Loucy (cell line): ENCODE measurements around the gene KRTAP12-4.
"Not testable (repeated sequence)": the region's sequence is repeated elsewhere in the genome, so short reads cannot be mapped to it uniquely, and the experiment has no call there.

ENCODE experiments used
- EZH2phosphoT487 ChIP-seq: fragments of 200-600 bp; IDR thresholded peaks from 2 replicates; pipeline ENCODE4 v1.6.1; 2018; ENCODE audit warnings: antibody characterized with exemption, mild to moderate bottlenecking, moderate library complexity, borderline replicate concordance
- TF ChIP-seq, protein P1 (sequence below): fragments of 200-600 bp; sonication (generic); conservative IDR thresholded peaks from 2 replicates; pipeline ENCODE4 v1.5.1; 2014; ENCODE audit warnings: mild to moderate bottlenecking, antibody characterized with exemption, low read length

DNA sequence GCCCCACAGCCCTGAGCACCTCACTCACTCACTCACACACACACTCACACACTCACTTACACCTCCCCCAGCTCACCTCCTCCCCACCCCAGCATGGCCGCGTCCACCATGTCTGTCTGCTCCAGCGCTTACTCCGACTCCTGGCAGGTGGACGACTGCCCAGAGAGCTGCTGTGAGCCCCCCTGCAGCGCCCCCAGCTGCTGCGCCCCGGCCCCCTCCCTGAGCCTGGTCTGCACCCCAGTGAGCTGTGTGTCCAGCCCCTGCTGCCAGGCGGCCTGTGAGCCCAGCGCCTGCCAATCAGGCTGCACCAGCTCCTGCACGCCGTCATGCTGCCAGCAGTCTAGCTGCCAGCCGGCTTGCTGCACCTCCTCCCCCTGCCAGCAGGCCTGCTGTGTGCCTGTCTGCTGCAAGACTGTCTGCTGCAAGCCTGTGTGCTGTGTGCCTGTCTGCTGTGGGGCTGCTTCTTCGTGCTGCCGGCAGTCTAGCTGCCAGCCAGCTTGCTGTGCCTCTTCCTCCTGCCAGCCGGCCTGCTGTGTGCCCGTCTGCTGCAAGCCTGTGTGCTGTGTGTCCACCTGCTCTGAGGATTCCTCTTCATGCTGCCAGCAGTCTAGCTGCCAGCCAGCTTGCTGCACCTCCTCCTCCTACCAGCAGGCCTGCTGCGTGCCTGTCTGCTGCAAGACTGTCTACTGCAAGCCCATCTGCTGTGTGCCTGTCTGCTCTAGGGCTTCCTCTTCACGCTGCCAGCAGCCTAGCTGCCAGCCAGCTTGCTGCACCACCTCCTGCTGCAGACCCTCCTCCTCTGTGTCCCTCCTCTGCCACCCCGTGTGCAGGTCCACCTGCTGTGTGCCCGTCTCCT, 7.9 kb downstream of the KRTAP12-4 start, which contains the start of gene KRTAP10-11:
- TF ChIP-seq, protein P1, sequence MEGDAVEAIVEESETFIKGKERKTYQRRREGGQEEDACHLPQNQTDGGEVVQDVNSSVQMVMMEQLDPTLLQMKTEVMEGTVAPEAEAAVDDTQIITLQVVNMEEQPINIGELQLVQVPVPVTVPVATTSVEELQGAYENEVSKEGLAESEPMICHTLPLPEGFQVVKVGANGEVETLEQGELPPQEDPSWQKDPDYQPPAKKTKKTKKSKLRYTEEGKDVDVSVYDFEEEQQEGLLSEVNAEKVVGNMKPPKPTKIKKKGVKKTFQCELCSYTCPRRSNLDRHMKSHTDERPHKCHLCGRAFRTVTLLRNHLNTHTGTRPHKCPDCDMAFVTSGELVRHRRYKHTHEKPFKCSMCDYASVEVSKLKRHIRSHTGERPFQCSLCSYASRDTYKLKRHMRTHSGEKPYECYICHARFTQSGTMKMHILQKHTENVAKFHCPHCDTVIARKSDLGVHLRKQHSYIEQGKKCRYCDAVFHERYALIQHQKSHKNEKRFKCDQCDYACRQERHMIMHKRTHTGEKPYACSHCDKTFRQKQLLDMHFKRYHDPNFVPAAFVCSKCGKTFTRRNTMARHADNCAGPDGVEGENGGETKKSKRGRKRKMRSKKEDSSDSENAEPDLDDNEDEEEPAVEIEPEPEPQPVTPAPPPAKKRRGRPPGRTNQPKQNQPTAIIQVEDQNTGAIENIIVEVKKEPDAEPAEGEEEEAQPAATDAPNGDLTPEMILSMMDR, result not testable (repeated sequence)
- TF ChIP-seq EZH2phosphoT487, result not testable (repeated sequence)
